ENCODE data around the gene TIMM23. TPM values are rescaled to one million over a fixed set of nuclear protein-coding genes. Genes with fewer than 3 reads are reported as not detected.

TIMM23 gene
- total RNA-seq, 1 donor from 2014 or later = 42.2 TPM

Other genes starting within 250 kb of the TIMM23 start
- gene WASHC2C, start 245.2 kb upstream of the TIMM23 start, total RNA-seq = 17.9 TPM
- 8.1 TPM for gene AGAP4, start 125.0 kb upstream of the TIMM23 start, total RNA-seq
- 100 TPM for gene NCOA4, start 58.1 kb downstream of the TIMM23 start, total RNA-seq
- 0.64 TPM for gene MSMB, start 73.8 kb downstream of the TIMM23 start, total RNA-seq

All from esophagus mucosa (tissue), 1 donor.